ENCODE results near the gene SLCO2B1. TPM values are rescaled to one million over a fixed set of nuclear protein-coding genes. Genes with fewer than 3 reads are reported as not detected.

Gene SLCO2B1
- total RNA-seq, 1 experiment from 2014 or later = not detected

GRCh38 chr11:75193271-75193670 is 42.4 kb downstream of the SLCO2B1 start:
- Histone ChIP-seq H2BK15ac (ENCODE audit: low read depth, low read length) (no peak overlapping the region), H2BK120ac (ENCODE audit: low read depth, low read length, poor library complexity, severe bottlenecking) (no peak overlapping the region), H3T11ph (ENCODE audit: low read length) (no peak overlapping the region), H2BK12ac (ENCODE audit: insufficient read length, low read depth, low read length) (no peak overlapping the region), H3K9ac (ENCODE audit: extremely low read depth, insufficient read length, low read length) (no peak overlapping the region), H3K79me1 (ENCODE audit: insufficient read depth, low read depth, low read length, poor library complexity, severe bottlenecking) (no peaks in the 10 kb centered on the region), H3K23ac (ENCODE audit: insufficient read length, low read depth, low read length) (no peak overlapping the region), H3K4ac (ENCODE audit: low read depth, low read length) (no peak overlapping the region), H3K4me2 (ENCODE audit: insufficient read depth, insufficient read length, low read length) (no peak overlapping the region), H3K23me2 (ENCODE audit: insufficient read length, low read depth, low read length, poor library complexity, severe bottlenecking) (no peaks in the 10 kb centered on the region), H3K9me3 (ENCODE audit: control insufficient read depth, low read depth, low read length) (no peaks in the 10 kb centered on the region), H3K79me2 (ENCODE audit: insufficient read depth, low read length) (no peaks in the 10 kb centered on the region), H3K27ac (ENCODE audit: insufficient read length, low read depth, low read length) (no peak overlapping the region), H2AFZ (ENCODE audit: low read length) (no peak overlapping the region), H4K20me1 (ENCODE audit: control insufficient read depth, insufficient read depth, insufficient read length) (no peaks in the 10 kb centered on the region), H3K56ac (ENCODE audit: insufficient read length, low read depth, low read length) (no peak overlapping the region), H2BK5ac (ENCODE audit: insufficient read length, low read length) (no peak overlapping the region), H2AK5ac (ENCODE audit: insufficient read length, low read length) (no peak overlapping the region), H3K18ac (ENCODE audit: insufficient read length, low read depth, low read length) (no peak overlapping the region), H3K27me3 (ENCODE audit: insufficient read depth, low read length) (no peaks in the 10 kb centered on the region), H2BK20ac (ENCODE audit: low read depth, low read length, poor library complexity, severe bottlenecking) (no peak overlapping the region), H4K8ac (replicated peaks; ENCODE audit: insufficient read length, low read depth, low read length) (no peak overlapping the region), H4K91ac (ENCODE audit: insufficient read length, low read depth, low read length) (no peak overlapping the region), H3K4me1 (ENCODE audit: insufficient read depth, low read length) (no peaks in the 10 kb centered on the region; the same call in 1 of the 2 replicates), H3K14ac (ENCODE audit: insufficient read depth, low read length) (no peak overlapping the region), H4K5ac (ENCODE audit: insufficient read length, low read depth, low read length) (no peak overlapping the region)
- Mint-ChIP-seq H3K9me3 (no peaks in the 10 kb centered on the region), H3K27ac (no peak overlapping the region), H3K36me3 (ENCODE audit: insufficient read depth in 1 of 3, low read depth in 3 of 3) (no peaks in the 10 kb centered on the region), H3K27me3 (ENCODE audit: low read depth) (no peaks in the 10 kb centered on the region), H3K4me3 (no peak overlapping the region), H3K4me1 (peaks cover 10 to 22% of the 10 kb centered on the region in 2 experiments)
- TF ChIP-seq, protein P1, sequence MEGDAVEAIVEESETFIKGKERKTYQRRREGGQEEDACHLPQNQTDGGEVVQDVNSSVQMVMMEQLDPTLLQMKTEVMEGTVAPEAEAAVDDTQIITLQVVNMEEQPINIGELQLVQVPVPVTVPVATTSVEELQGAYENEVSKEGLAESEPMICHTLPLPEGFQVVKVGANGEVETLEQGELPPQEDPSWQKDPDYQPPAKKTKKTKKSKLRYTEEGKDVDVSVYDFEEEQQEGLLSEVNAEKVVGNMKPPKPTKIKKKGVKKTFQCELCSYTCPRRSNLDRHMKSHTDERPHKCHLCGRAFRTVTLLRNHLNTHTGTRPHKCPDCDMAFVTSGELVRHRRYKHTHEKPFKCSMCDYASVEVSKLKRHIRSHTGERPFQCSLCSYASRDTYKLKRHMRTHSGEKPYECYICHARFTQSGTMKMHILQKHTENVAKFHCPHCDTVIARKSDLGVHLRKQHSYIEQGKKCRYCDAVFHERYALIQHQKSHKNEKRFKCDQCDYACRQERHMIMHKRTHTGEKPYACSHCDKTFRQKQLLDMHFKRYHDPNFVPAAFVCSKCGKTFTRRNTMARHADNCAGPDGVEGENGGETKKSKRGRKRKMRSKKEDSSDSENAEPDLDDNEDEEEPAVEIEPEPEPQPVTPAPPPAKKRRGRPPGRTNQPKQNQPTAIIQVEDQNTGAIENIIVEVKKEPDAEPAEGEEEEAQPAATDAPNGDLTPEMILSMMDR (conservative IDR thresholded peaks at IDR 0.05) = no peak
- no peak for DNase-seq
- WGBS (ENCODE audit: extremely low coverage, insufficient read length, low lambda C conversion rate) = no CpG with 5 or more reads among the region's 15 CpGs

All from H9 (cell line).